ENCODE results near the gene COMT.
"Not testable (repeated sequence)": the region's sequence is repeated elsewhere in the genome, so short reads cannot be mapped to it uniquely, and the experiment has no call there.

The COMT gene

GRCh38 chr22:19916941-19917340 lies 24.6 kb upstream of the COMT start:
- no peak for TF ChIP-seq CTCF (conservative IDR thresholded peaks at IDR 0.05)
- no peak overlapping the region for H3K27ac ChIP-seq

GRCh38 chr22:19917389-19918138 lies 24.0 kb upstream of the COMT start:
- no peak for TF ChIP-seq CTCF (conservative IDR thresholded peaks at IDR 0.05)
- no peak overlapping the region for H3K27ac ChIP-seq

- no peak for TF ChIP-seq CTCF (conservative IDR thresholded peaks at IDR 0.05)
- H3K27ac ChIP-seq = no peak overlapping the region
Observed at GRCh38 chr22:19918332-19919106, 23.1 kb upstream of the COMT start.

GRCh38 chr22:19919701-19920363 lies 21.7 kb upstream of the COMT start:
- no peak overlapping the region for H3K27ac ChIP-seq
- TF ChIP-seq CTCF (conservative IDR thresholded peaks at IDR 0.05) = no peak

- TF ChIP-seq CTCF (conservative IDR thresholded peaks at IDR 0.05) = no peak
- H3K27ac ChIP-seq = no peak overlapping the region
Observed at GRCh38 chr22:19921544-19922081, 20.0 kb upstream of the COMT start.

GRCh38 chr22:19923914-19924513 lies 17.6 kb upstream of the COMT start:
- no peak for TF ChIP-seq CTCF (conservative IDR thresholded peaks at IDR 0.05)
- no peak overlapping the region for H3K27ac ChIP-seq

GRCh38 chr22:19926028-19926427 lies 15.5 kb upstream of the COMT start:
- H3K27ac ChIP-seq = not testable (repeated sequence)
